GM21619 (cell line): ENCODE measurements around the gene CEP72.
"Not testable (repeated sequence)": the region's sequence is repeated elsewhere in the genome, so short reads cannot be mapped to it uniquely, and the experiment has no call there.

ENCODE experiments used
- ATAC-seq: cut with Tn5 transposase; IDR thresholded peaks from one replicate; pipeline ENCODE4 v1.9.1; 2021; ENCODE audit not compliant: unreplicated experiment

Gene CEP72

GRCh38 chr5:580436-580835 lies 31.7 kb upstream of the CEP72 start:
- no peak for ATAC-seq

GRCh38 chr5:581266-581665 lies 30.9 kb upstream of the CEP72 start:
- no peak for ATAC-seq

- ATAC-seq, result no peak
Measured at GRCh38 chr5:581941-582340, 30.2 kb upstream of the CEP72 start.

GRCh38 chr5:582445-582844 lies 29.7 kb upstream of the CEP72 start:
- not testable (repeated sequence) for ATAC-seq

- ATAC-seq, result no peak
Measured at GRCh38 chr5:582936-583635, 29.1 kb upstream of the CEP72 start.

- ATAC-seq, result no peak
Measured at GRCh38 chr5:583645-584044, 28.5 kb upstream of the CEP72 start.

- no peak for ATAC-seq
Measured at GRCh38 chr5:584216-584615, 27.9 kb upstream of the CEP72 start.

GRCh38 chr5:584846-585245 lies 27.3 kb upstream of the CEP72 start:
- ATAC-seq, result no peak

- ATAC-seq, result no peak
Measured at GRCh38 chr5:585556-585955, 26.6 kb upstream of the CEP72 start.

GRCh38 chr5:585962-586628 lies 26.0 kb upstream of the CEP72 start:
- no peak for ATAC-seq

GRCh38 chr5:586751-587285 lies 25.3 kb upstream of the CEP72 start:
- no peak for ATAC-seq

- no peak for ATAC-seq
Measured at GRCh38 chr5:587403-587802, 24.7 kb upstream of the CEP72 start.

- no peak for ATAC-seq
Measured at GRCh38 chr5:588406-588995, 23.6 kb upstream of the CEP72 start.

GRCh38 chr5:589173-589572 lies 23.0 kb upstream of the CEP72 start:
- no peak for ATAC-seq

- ATAC-seq, result no peak
Measured at GRCh38 chr5:589588-589987, 22.6 kb upstream of the CEP72 start.

GRCh38 chr5:590346-590745 lies 21.8 kb upstream of the CEP72 start:
- no peak for ATAC-seq

- ATAC-seq, result no peak
Measured at GRCh38 chr5:591746-592145, 20.4 kb upstream of the CEP72 start.

- no peak for ATAC-seq
Measured at GRCh38 chr5:592158-592557, 20.0 kb upstream of the CEP72 start.

GRCh38 chr5:593511-593910 lies 18.6 kb upstream of the CEP72 start:
- no peak for ATAC-seq

GRCh38 chr5:594226-594860 lies 17.8 kb upstream of the CEP72 start:
- no peak for ATAC-seq

GRCh38 chr5:595285-595875 lies 16.8 kb upstream of the CEP72 start:
- no peak for ATAC-seq
